DOHH2 (cell line): ENCODE data around the gene CBLN3.
"Not testable (repeated sequence)": the region's sequence is repeated elsewhere in the genome, so short reads cannot be mapped to it uniquely, and the experiment has no call there.

Experiments used
- H3F3A ChIP-seq: fragments of 200-600 bp; sonication (generic), shearing (Covaris generic); 2 replicates; pipeline ENCODE4 v1.6.0; 2016; ENCODE audit warnings: antibody characterized with exemption, mild to moderate bottlenecking; ENCODE audit not compliant: control insufficient read depth, insufficient read depth
- H3K27ac ChIP-seq: fragments of 200-600 bp; sonication (generic); 2 replicates; pipeline ENCODE4 v1.5.1; 2014; ENCODE audit warnings: low read depth, mild to moderate bottlenecking, low read length, moderate library complexity
- H3K27me3 ChIP-seq: fragments of 200-600 bp; sonication (generic); 2 replicates; pipeline ENCODE4 v1.6.1; 2014; ENCODE audit warnings: mild to moderate bottlenecking, low read length, mixed read lengths; ENCODE audit not compliant: control insufficient read depth
- H3K36me3 ChIP-seq: fragments of 200-600 bp; sonication (generic); 2 replicates; pipeline ENCODE4 v1.6.1; 2014; ENCODE audit warnings: mild to moderate bottlenecking, low read length, moderate library complexity, mixed read lengths; ENCODE audit not compliant: control insufficient read depth
- H3K4me1 ChIP-seq: fragments of 200-600 bp; sonication (generic); 2 replicates; pipeline ENCODE4 v1.6.1; 2014; ENCODE audit warnings: mild to moderate bottlenecking, low read length, mixed read lengths; ENCODE audit not compliant: control insufficient read depth
- H3K4me2 ChIP-seq: fragments of 200-600 bp; sonication (generic); 2 replicates; pipeline ENCODE4 v1.6.0; 2014; ENCODE audit warnings: mild to moderate bottlenecking, low read length, moderate library complexity
- H3K4me3 ChIP-seq: fragments of 200-600 bp; sonication (generic); 2 replicates; pipeline ENCODE4 v1.5.1; 2014; ENCODE audit warnings: mild to moderate bottlenecking, low read length, mixed read lengths
- H3K79me2 ChIP-seq: fragments of 200-600 bp; sonication (generic); 2 replicates; pipeline ENCODE4 v1.6.1; 2014; ENCODE audit warnings: mild to moderate bottlenecking, low read length, mixed read lengths; ENCODE audit not compliant: control insufficient read depth
- H3K9me2 ChIP-seq: fragments of 200-600 bp; sonication (generic); replicated peaks from 2 replicates; pipeline ENCODE4 v1.6.1; 2014; ENCODE audit warnings: mild to moderate bottlenecking, low read length, mixed read lengths; ENCODE audit not compliant: control insufficient read depth
- H3K9me3 ChIP-seq: fragments of 200-600 bp; sonication (generic); 2 replicates; pipeline ENCODE4 v1.6.1; 2014; ENCODE audit warnings: antibody characterized with exemption, low read length, mixed read lengths; ENCODE audit not compliant: control insufficient read depth, insufficient read depth
- H4K20me1 ChIP-seq: fragments of 200-600 bp; sonication (generic); 2 replicates; pipeline ENCODE4 v1.6.0; 2014; ENCODE audit warnings: low read depth, mild to moderate bottlenecking, antibody characterized with exemption, low read length, moderate library complexity; ENCODE audit not compliant: control insufficient read depth, insufficient read depth
- CTCF ChIP-seq: fragments of 200-600 bp; sonication (generic); IDR thresholded peaks from one replicate; pipeline ENCODE4 v1.5.1; 2014; ENCODE audit warnings: antibody characterized with exemption, mild to moderate bottlenecking, low read depth, low read length; ENCODE audit not compliant: poor library complexity, severe bottlenecking
- EZH2phosphoT487 ChIP-seq: fragments of 200-600 bp; sonication (generic); IDR thresholded peaks from 2 replicates; pipeline ENCODE4 v1.6.1; 2017; ENCODE audit warnings: borderline replicate concordance, mild to moderate bottlenecking, antibody characterized with exemption, low read length, moderate library complexity, mixed read lengths

Gene CBLN3

GRCh38 chr14:24388474-24389179 is 40.8 kb downstream of the CBLN3 start:
- H3K9me3 ChIP-seq, result no peaks in the 10 kb centered on the region
- H4K20me1 ChIP-seq, result no peaks in the 10 kb centered on the region
- no peaks in the 10 kb centered on the region for H3K36me3 ChIP-seq
- no peaks in the 10 kb centered on the region for H3K9me2 ChIP-seq
- no peaks in the 10 kb centered on the region for H3F3A ChIP-seq
- no peak overlapping the region for H3K4me2 ChIP-seq
- H3K27ac ChIP-seq, result no peak overlapping the region
- H3K27me3 ChIP-seq, result peaks cover 26% of the 10 kb centered on the region
- no peaks in the 10 kb centered on the region for H3K4me1 ChIP-seq
- no peak overlapping the region for H3K4me3 ChIP-seq
- no peaks in the 10 kb centered on the region for H3K79me2 ChIP-seq
- TF ChIP-seq CTCF (no peak), EZH2phosphoT487 (no peak)

GRCh38 chr14:24387579-24387978 is 41.9 kb downstream of the CBLN3 start:
- H3K4me2 ChIP-seq, H4K20me1 ChIP-seq, H3K27ac ChIP-seq, H3K9me2 ChIP-seq, H3K9me3 ChIP-seq, H3K79me2 ChIP-seq, H3K4me1 ChIP-seq, H3K36me3 ChIP-seq, H3K4me3 ChIP-seq, H3F3A ChIP-seq: not testable (repeated sequence)
- H3K27me3 ChIP-seq, result peaks cover 26% of the 10 kb centered on the region

GRCh38 chr14:24387009-24387345 is 42.5 kb downstream of the CBLN3 start:
- TF ChIP-seq EZH2phosphoT487 (no peak), CTCF (no peak)
- Histone ChIP-seq H3K27me3 (peaks cover 26% of the 10 kb centered on the region), H3K4me2 (no peak overlapping the region)

GRCh38 chr14:24385524-24385923 is 43.9 kb downstream of the CBLN3 start:
- H3F3A ChIP-seq, result no peaks in the 10 kb centered on the region
- H3K4me3 ChIP-seq, result no peak overlapping the region
- no peaks in the 10 kb centered on the region for H4K20me1 ChIP-seq
- no peak overlapping the region for H3K27ac ChIP-seq
- peaks cover 21% of the 10 kb centered on the region for H3K27me3 ChIP-seq
- no peaks in the 10 kb centered on the region for H3K36me3 ChIP-seq
- H3K79me2 ChIP-seq, result no peaks in the 10 kb centered on the region
- no peaks in the 10 kb centered on the region for H3K9me3 ChIP-seq
- H3K9me2 ChIP-seq, result no peaks in the 10 kb centered on the region
- TF ChIP-seq CTCF (no peak), EZH2phosphoT487 (no peak)
- no peaks in the 10 kb centered on the region for H3K4me1 ChIP-seq
- no peak overlapping the region for H3K4me2 ChIP-seq

More at GRCh38 chr14:24387009-24387345, 42.5 kb downstream of the CBLN3 start:
- Histone ChIP-seq H3K36me3 (no peaks in the 10 kb centered on the region), H3K9me2 (no peaks in the 10 kb centered on the region), H3K4me1 (no peaks in the 10 kb centered on the region), H3K27ac (no peak overlapping the region), H3K4me3 (no peak overlapping the region), H4K20me1 (no peaks in the 10 kb centered on the region), H3K9me3 (no peaks in the 10 kb centered on the region), H3F3A (no peaks in the 10 kb centered on the region), H3K79me2 (no peaks in the 10 kb centered on the region)
